ENCODE results near the gene LRRC49. TPM values are rescaled to one million over a fixed set of nuclear protein-coding genes. Genes with fewer than 3 reads are reported as not detected.
"Not testable (repeated sequence)": the region's sequence is repeated elsewhere in the genome, so short reads cannot be mapped to it uniquely, and the experiment has no call there.

The LRRC49 gene
- total RNA-seq, 1 experiment from 2014 or later = 8.3 TPM

GRCh38 chr15:70923311-70924080, 30.9 kb downstream of the LRRC49 start:
- no CpG with 5 or more reads among the region's 2 CpGs for WGBS (ENCODE audit: extremely low coverage, insufficient read length, low lambda C conversion rate)
- H3K56ac ChIP-seq (ENCODE audit: insufficient read length, low read depth, low read length) = no peak overlapping the region
- Mint-ChIP-seq H3K36me3 (ENCODE audit: insufficient read depth in 1 of 3, low read depth in 3 of 3) (no peaks in the 10 kb centered on the region; a peak in 1 of 7 replicates), H3K27ac (no peak overlapping the region), H3K27me3 (ENCODE audit: low read depth) (no peaks in the 10 kb centered on the region), H3K9me3 (no peaks in the 10 kb centered on the region), H3K4me1 (no peaks in the 10 kb centered on the region), H3K4me3 (no peak overlapping the region)
- DNase-seq = no peak
- no peak overlapping the region for H2BK15ac ChIP-seq (ENCODE audit: low read depth, low read length)
- no peak overlapping the region for H3K14ac ChIP-seq (ENCODE audit: insufficient read depth, low read length)
- no peak overlapping the region for H3K4ac ChIP-seq (ENCODE audit: low read depth, low read length)
- H3T11ph ChIP-seq (ENCODE audit: low read length) = no peak overlapping the region
- H2AK5ac ChIP-seq (ENCODE audit: insufficient read length, low read length) = no peak overlapping the region
- H3K23me2 ChIP-seq (ENCODE audit: insufficient read length, low read depth, low read length, poor library complexity, severe bottlenecking) = no peaks in the 10 kb centered on the region
- no peak for TF ChIP-seq CTCF (conservative IDR thresholded peaks at IDR 0.05)
- no peaks in the 10 kb centered on the region for H4K20me1 ChIP-seq (ENCODE audit: control insufficient read depth, insufficient read depth, insufficient read length)
- no peak overlapping the region for H2BK12ac ChIP-seq (ENCODE audit: insufficient read length, low read depth, low read length)
- H4K8ac ChIP-seq (replicated peaks; ENCODE audit: insufficient read length, low read depth, low read length) = no peak overlapping the region
- no peak overlapping the region for H2AFZ ChIP-seq (ENCODE audit: low read length)
- H4K5ac ChIP-seq (ENCODE audit: insufficient read length, low read depth, low read length) = no peak overlapping the region
- H2BK120ac ChIP-seq (ENCODE audit: low read depth, low read length, poor library complexity, severe bottlenecking) = no peak overlapping the region
- H3K18ac ChIP-seq (ENCODE audit: insufficient read length, low read depth, low read length) = no peak overlapping the region
- H3K9me3 ChIP-seq (ENCODE audit: control insufficient read depth, low read depth, low read length) = no peaks in the 10 kb centered on the region
- no peaks in the 10 kb centered on the region for H3K4me1 ChIP-seq (ENCODE audit: insufficient read depth, low read length)
- no peak overlapping the region for H2BK20ac ChIP-seq (ENCODE audit: low read depth, low read length, poor library complexity, severe bottlenecking)
- no peak overlapping the region for H3K23ac ChIP-seq (ENCODE audit: insufficient read length, low read depth, low read length)
- H3K4me2 ChIP-seq (ENCODE audit: insufficient read depth, insufficient read length, low read length) = no peak overlapping the region
- no peak overlapping the region for H3K27ac ChIP-seq (ENCODE audit: insufficient read length, low read depth, low read length)
- H4K91ac ChIP-seq (ENCODE audit: insufficient read length, low read depth, low read length) = no peak overlapping the region
- no peak overlapping the region for H2BK5ac ChIP-seq (ENCODE audit: insufficient read length, low read length)
- H3K9ac ChIP-seq (ENCODE audit: extremely low read depth, insufficient read length, low read length) = no peak overlapping the region
- no peaks in the 10 kb centered on the region for H3K79me1 ChIP-seq (ENCODE audit: insufficient read depth, low read depth, low read length, poor library complexity, severe bottlenecking)
- H3K27me3 ChIP-seq (ENCODE audit: insufficient read depth, low read length) = no peaks in the 10 kb centered on the region
- no peaks in the 10 kb centered on the region for H3K79me2 ChIP-seq (ENCODE audit: insufficient read depth, low read length)

- H3T11ph ChIP-seq (ENCODE audit: low read length); H3K14ac ChIP-seq (ENCODE audit: insufficient read depth, low read length); H2BK120ac ChIP-seq (ENCODE audit: low read depth, low read length, poor library complexity, severe bottlenecking); H4K20me1 ChIP-seq (ENCODE audit: control insufficient read depth, insufficient read depth, insufficient read length); H3K9me3 ChIP-seq (ENCODE audit: control insufficient read depth, low read depth, low read length); H3K18ac ChIP-seq (ENCODE audit: insufficient read length, low read depth, low read length); H3K23me2 ChIP-seq (ENCODE audit: insufficient read length, low read depth, low read length, poor library complexity, severe bottlenecking); H3K36me3 Mint-ChIP-seq (ENCODE audit: insufficient read depth in 1 of 3, low read depth in 3 of 3); H3K4me1 ChIP-seq (ENCODE audit: insufficient read depth, low read length); H4K5ac ChIP-seq (ENCODE audit: insufficient read length, low read depth, low read length); H2AK5ac ChIP-seq (ENCODE audit: insufficient read length, low read length); H3K9ac ChIP-seq (ENCODE audit: extremely low read depth, insufficient read length, low read length); H3K4ac ChIP-seq (ENCODE audit: low read depth, low read length); H3K27ac ChIP-seq (ENCODE audit: insufficient read length, low read depth, low read length); H3K4me1 Mint-ChIP-seq; H3K4me3 Mint-ChIP-seq; H2BK20ac ChIP-seq (ENCODE audit: low read depth, low read length, poor library complexity, severe bottlenecking); H3K27me3 Mint-ChIP-seq (ENCODE audit: low read depth); DNase-seq; H3K79me1 ChIP-seq (ENCODE audit: insufficient read depth, low read depth, low read length, poor library complexity, severe bottlenecking); H3K79me2 ChIP-seq (ENCODE audit: insufficient read depth, low read length); H3K27me3 ChIP-seq (ENCODE audit: insufficient read depth, low read length); H3K9me3 Mint-ChIP-seq; H4K8ac ChIP-seq (replicated peaks; ENCODE audit: insufficient read length, low read depth, low read length); H2BK5ac ChIP-seq (ENCODE audit: insufficient read length, low read length); H3K23ac ChIP-seq (ENCODE audit: insufficient read length, low read depth, low read length); H3K56ac ChIP-seq (ENCODE audit: insufficient read length, low read depth, low read length); H2AFZ ChIP-seq (ENCODE audit: low read length); H3K27ac Mint-ChIP-seq; H2BK12ac ChIP-seq (ENCODE audit: insufficient read length, low read depth, low read length); H4K91ac ChIP-seq (ENCODE audit: insufficient read length, low read depth, low read length); H3K4me2 ChIP-seq (ENCODE audit: insufficient read depth, insufficient read length, low read length); H2BK15ac ChIP-seq (ENCODE audit: low read depth, low read length): not testable (repeated sequence)
- WGBS (ENCODE audit: extremely low coverage, insufficient read length, low lambda C conversion rate) = no CpG with 5 or more reads among the region's 1 CpG
Measured at GRCh38 chr15:70926914-70927313, 34.3 kb downstream of the LRRC49 start.
